Activated T-cell treated with anti-CD3 and anti-CD28 coated beads, Interleukin-2, amount 50 U/mL, for 4 hours (primary cell): ENCODE results near the gene MYO15B. TPM values are rescaled to one million over a fixed set of nuclear protein-coding genes. Genes with fewer than 3 reads are reported as not detected.

Experiments
- ATAC-seq, 2 donors: fragments of 200-7000 bp; cut with Tn5 transposase; one replicate each; pipeline ENCODE4 v1.10.0; 2021
- DNase-seq: peaks from one replicate; pipeline ENCODE4 v3.0.0-alpha.2; 2020
- H3K27me3 Mint-ChIP-seq: one replicate; pipeline ENCODE4 v1.8.0; 2021; ENCODE audit warnings: low read depth, mixed read lengths
- H3K36me3 Mint-ChIP-seq: one replicate; pipeline ENCODE4 v1.8.0; 2022; ENCODE audit warnings: mixed read lengths; ENCODE audit not compliant: insufficient read depth
- H3K4me1 Mint-ChIP-seq: one replicate; pipeline ENCODE4 v1.8.0; 2021; ENCODE audit warnings: low read depth, mixed read lengths
- H3K4me3 Mint-ChIP-seq: one replicate; pipeline ENCODE4 v1.8.0; 2021; ENCODE audit warnings: mild to moderate bottlenecking, moderate library complexity, mixed read lengths
- H3K9me3 Mint-ChIP-seq: one replicate; pipeline ENCODE4 v1.8.0; 2021; ENCODE audit warnings: mixed read lengths
- total RNA-seq, 3 donors: library from RNA; stranded (reverse); gene quantifications; one replicate each; pipeline ENCODE4 v1.2.1, GENCODE V29; 2021

MYO15B gene
- total RNA-seq, 3 donors from 2014 or later: 9.3 to 29.6 (median 14.0) TPM

DNA sequence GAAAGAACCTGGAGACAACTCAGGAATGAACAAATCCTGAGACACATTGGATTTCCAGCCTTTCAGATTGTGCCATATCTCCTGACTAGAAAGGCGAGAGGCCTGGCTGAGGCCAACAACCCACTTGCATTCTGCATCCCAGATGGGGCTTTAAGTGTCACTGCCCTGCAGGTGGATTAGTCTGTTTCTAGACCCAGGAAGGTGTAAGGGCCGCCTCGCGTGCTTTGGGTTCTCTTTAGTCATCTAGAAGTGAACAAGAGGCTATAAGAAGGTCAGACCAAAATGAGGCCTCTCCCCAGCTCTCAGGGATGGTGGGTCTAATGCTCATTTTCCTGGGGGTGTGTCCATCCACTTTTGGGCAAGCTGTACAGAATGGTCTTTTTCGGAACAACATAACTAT is 84.4 kb downstream of the MYO15B start:
- H3K4me3 Mint-ChIP-seq: no peak overlapping the region
- H3K27me3 Mint-ChIP-seq: no peaks in the 10 kb centered on the region
- H3K36me3 Mint-ChIP-seq: peaks cover 29% of the 10 kb centered on the region
- ATAC-seq (no peak), DNase-seq (no peak)
- H3K9me3 Mint-ChIP-seq: no peaks in the 10 kb centered on the region
- peaks cover 25% of the 10 kb centered on the region for H3K4me1 Mint-ChIP-seq

DNA sequence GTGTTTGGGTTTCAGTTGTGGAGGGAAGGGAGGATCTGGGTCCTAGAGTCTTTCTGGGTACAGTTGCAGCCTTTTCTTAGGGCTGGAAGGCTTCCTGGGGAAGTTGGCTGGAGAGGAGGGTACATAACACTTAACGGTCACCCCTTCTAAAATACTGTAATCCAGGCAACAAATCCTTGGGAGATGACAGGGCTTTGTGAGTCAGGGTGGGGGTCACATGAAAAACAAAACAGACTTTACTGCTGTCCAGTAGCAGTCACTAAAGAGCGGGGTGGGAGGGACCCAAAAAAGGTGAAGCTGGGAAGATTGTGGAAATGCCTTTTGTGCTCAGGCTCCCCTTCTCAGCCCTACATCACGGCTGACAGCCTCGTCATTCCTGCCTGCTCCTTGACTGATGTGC is 85.9 kb downstream of the MYO15B start:
- ATAC-seq: no peak
- H3K4me1 Mint-ChIP-seq: peaks cover 18% of the 10 kb centered on the region
- peaks cover 29% of the 10 kb centered on the region for H3K36me3 Mint-ChIP-seq
- H3K27me3 Mint-ChIP-seq: no peaks in the 10 kb centered on the region
- no peak overlapping the region for H3K4me3 Mint-ChIP-seq
- DNase-seq: no peak
- H3K9me3 Mint-ChIP-seq: no peaks in the 10 kb centered on the region

Other genes starting within 250 kb of the MYO15B start
- gene GRB2, start 182.1 kb upstream of the MYO15B start, total RNA-seq: 100 to 1,000 TPM; 186 to 210 (median 207) TPM
- 10 to 100 TPM; 44.0 to 49.6 (median 46.6) TPM for gene TMEM94, start 131.2 kb upstream of the MYO15B start, total RNA-seq
- 1 to 10 TPM; 4.3 to 6.0 (median 5.9) TPM for gene CASKIN2, start 72.3 kb upstream of the MYO15B start, total RNA-seq
- gene TSEN54, start 71.3 kb upstream of the MYO15B start, total RNA-seq: 10 to 100 TPM; 64.1 to 76.2 (median 71.5) TPM
- 10 to 100 TPM in 2 of 3 donors, 1 to 10 TPM in 1; 9.5 to 14.1 (median 10.2) TPM for gene LLGL2, start 62.1 kb upstream of the MYO15B start, total RNA-seq
- under 1 TPM in 1 of 3 donors, not detected in 2; 0.24 TPM for gene SMIM5, start 45.6 kb downstream of the MYO15B start, total RNA-seq
- gene RECQL5, start 79.4 kb downstream of the MYO15B start, total RNA-seq: 10 to 100 TPM; 20.7 to 26.1 (median 21.8) TPM
- 100 to 1,000 TPM; 115 to 124 (median 119) TPM for gene SAP30BP, start 79.5 kb downstream of the MYO15B start, total RNA-seq
- 1 to 10 TPM in 2 of 3 donors, under 1 TPM in 1; 0.63 to 2.3 (median 1.6) TPM for gene ITGB4, start 133.7 kb downstream of the MYO15B start, total RNA-seq
- gene GALK1, start 177.4 kb downstream of the MYO15B start, total RNA-seq: 10 to 100 TPM; 16.9 to 23.5 (median 21.3) TPM
- gene UNK, start 197.0 kb downstream of the MYO15B start, total RNA-seq: 10 to 100 TPM; 21.0 to 24.5 (median 22.6) TPM